AG08395 (cell line): ENCODE results near the gene FILIP1L.
A peak's percentile ranks its signal among the peaks of the same experiment; 100 is the strongest.

Experiments
- DNase-seq: peaks from one replicate; pipeline ENCODE4 v3.0.0; 2012; ENCODE audit warnings: mixed read lengths, low spot score

The FILIP1L gene

GRCh38 chr3:100009276-100010086 is 104.8 kb downstream of the FILIP1L start:
- no peak for DNase-seq

DNA sequence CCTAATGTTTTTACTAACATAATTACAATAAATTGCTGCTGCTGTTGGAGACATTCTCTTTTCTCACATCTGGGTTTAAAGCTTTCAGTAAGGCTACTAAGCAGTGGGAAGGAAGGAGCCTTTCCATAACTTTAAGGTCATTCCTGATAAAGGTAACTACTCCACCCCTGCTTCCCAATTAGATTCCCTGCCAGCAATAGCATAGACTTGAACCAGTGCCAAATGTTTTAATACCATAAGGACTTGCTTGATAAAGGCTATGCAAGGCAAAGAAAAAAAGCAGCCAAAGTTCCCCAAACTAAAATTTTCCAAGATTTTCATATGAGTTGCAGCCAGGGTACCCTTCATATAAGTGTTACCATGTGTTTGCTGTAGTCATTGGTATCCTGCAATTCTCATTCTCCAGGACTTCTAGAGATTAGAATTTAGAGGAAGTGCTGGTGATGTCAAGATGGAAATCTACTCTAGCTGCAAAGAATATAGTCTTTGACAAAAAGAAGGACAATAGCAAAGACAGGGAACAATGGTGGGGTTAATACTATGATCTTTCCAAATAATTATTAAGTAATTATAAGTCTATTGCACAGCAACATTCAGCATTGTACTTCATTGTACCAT is 106.1 kb downstream of the FILIP1L start:
- DNase-seq = no peak

GRCh38 chr3:100007313-100007712 is 107.0 kb downstream of the FILIP1L start:
- no peak for DNase-seq

DNA sequence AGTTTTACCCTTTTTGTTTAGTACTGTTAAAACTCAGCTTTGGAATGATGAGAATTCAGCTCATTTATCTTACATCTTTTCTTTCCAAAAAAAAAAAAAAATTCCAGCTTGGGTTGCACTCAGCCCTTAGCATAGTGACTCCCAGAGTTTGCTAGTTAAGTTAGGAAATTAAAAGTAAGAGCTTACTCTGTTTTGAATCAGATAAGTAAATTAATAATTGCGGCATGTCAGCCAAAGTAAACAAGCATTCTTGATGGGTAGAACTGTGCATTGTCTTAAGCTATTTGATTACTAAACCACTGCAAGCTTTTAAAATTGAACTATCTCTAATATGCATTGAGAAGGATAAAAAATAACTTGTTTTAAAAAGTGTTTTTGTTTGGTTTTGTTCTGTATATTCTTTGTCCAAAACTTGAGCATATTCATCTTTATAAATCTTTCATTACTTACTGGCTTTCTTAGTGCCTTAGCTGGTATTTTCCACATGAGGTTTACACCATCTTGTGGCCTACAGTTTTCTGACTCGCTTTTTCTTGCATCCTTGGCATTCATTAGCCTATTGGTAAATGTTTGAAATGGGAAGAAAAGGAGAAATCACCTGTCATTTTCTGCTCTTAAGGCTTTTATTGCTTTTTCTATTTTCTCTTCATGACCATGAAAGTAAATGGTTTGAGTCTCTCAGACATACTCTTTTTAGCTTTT is 107.6 kb downstream of the FILIP1L start:
- DNase-seq = no peak

DNA sequence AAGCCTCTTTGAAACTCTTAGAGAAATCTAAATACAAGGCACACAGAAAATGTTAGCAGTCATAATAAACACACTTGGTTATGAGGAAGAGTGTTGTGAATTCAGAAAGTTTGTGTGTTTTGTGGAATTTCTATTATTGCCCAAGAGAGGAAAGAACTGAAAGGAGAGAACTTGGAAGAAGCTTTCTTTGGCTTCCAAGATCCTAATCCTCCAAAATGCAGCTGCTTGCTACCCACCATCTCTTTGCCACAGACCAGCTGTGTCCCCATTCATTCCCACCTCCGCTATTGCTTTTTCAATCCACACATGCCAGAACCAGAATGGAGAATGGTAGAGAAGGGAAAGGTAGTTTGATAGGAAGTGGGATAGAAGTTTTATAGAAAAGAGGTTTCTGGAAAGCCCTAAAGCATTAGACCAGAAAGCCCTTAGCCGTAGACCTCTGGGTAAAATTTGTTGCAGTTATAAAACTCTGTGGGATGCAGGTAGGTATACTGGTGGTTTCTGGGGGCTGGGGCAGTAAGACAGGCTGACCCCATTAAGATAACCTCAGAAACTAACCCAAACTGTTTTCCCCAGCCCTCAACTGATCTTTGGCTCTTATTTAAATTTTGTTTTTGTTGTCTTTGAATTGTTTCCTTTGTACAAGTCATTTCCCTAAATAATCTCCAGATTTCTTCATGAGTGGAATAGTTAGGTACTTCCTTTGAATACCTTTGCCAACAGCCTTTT is 108.5 kb downstream of the FILIP1L start:
- no peak for DNase-seq

DNA sequence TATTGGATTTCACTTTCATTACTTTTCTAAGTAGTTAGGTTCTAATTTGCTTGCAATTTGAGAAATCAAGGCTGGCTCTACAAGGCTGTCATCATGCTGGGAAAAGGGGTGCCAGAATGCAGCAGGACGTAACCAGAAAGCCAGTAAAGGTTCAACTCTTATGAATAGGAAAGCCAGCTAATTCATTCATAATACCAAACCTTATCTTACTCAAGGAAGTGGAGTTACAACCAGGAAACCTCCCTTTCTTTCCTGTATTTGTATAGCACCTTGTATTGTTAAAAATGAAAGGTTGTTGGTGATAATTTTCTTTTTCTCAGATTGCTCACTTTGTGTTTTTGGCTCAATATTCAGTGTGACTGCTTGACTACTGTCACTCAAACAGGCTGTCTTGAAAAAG is 109.4 kb downstream of the FILIP1L start:
- DNase-seq = no peak

DNA sequence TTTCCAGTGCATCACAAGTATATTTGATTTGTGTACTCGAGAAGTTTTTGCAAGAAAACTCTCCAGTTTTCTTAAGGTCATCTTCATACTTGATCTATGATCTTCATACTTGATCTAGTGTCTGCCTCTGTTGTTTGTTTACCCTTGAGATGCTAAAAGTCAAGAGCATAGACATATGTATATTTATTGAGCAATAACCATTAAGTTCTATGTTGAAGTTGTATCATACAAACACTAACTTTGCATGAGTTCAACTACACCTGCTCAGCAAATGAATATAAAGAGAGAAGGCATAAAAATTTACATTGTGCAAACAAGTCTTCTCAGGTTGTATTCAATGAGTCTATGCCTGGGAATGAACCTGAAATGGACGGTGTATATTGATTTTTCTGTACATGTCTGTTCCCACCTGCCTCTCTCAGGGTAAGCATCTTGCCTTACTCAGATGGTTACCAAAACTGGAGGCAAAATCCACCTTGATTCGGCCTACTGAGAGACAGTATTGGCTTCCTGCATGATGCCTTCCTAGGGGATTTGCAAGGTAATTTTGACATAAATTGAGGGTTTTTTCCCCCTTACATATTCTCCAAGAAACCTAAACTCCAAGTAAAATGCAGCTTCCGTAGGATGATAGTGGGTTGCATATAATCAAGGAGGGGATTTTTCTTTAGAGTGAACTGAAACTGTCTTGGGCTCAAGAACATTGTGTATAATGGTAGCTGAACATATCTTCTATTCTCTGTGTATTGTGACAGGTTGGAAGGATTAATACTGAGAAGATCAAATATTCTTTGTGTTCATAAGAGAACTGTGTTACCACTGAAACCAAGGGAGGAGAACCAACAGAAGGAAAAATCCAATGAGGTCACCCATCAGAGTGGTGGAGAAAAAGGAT is 110.4 kb downstream of the FILIP1L start:
- DNase-seq = no peak

DNA sequence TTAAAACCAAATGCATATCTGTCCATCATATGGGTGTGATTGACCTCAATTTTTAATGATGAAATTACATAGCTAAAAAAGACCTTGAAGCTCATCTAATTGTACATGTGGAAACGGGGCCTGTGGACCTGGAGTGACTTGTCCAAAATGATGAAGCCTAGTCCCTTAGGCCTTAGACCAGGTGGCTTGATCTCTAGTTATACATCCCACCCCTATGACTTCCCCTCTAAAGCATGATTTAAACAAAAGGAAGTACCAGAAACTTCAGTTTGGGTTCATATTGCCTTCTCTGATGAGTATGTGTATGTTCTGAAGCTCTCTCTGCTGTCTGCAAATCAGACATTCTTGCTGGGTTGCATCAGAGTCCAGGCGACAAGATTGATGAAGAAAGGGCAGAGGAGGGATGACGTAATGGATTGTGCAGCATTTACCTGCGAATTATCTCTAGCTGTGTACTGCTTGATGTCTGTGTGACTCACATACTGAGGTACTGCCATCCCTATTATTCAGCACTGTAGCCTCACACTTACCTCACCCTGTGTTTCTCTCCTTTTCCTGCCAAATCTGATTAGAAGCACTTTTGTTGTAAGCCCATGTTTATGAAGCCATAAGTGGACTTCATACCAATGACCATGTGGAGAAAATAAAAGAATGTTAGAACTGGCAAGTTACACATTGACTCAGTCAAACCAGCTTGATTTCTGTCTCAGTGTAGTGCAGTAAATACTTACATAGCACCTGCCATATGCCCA is 111.5 kb downstream of the FILIP1L start:
- peak; percentile 70 for DNase-seq

- no peak for DNase-seq
These were observed 112.6 kb downstream of the FILIP1L start for GRCh38 chr3:100001526-100002270.

- DNase-seq = no peak
These were observed 113.2 kb downstream of the FILIP1L start for GRCh38 chr3:100001083-100001482.

DNA sequence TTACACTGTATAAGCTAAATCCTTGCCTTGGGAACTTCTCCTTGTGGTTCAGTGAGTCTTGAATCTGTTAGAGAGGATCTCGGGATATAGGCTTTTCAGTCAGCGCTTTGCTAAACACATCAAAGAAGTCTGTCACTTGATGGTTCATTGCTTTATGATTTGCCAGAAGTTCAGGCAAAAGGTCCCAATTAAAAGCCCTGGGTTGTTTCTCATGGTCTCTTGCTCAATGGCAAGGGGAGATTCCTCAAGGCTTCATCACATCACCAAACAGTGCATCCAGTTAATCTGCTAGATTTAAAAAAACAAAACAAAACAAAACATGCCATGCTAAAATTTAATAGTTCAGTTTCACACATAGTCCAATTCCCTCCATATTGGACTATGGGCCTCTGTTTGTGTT is 114.8 kb downstream of the FILIP1L start:
- peak; percentile 63 for DNase-seq

GRCh38 chr3:99997293-99997692 is 117.0 kb downstream of the FILIP1L start:
- DNase-seq = no peak

DNA sequence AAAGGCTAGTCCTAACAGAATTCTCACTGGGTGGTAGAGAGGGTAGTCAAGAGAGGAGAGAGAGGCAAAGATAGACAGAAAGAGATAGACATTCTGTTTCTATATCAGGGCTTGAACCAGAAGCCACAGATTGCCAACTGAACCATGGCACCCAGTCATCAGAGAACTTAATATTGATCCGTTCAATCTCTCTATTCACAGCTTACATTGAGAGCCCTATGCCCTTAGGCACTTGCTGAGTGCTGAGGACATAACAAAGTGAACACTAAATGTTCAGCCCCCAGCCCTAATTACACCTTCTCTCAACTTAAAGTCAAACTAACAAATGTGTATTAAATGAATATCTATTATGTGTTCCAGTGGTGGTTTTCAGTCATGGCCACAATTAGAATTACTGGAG is 124.1 kb downstream of the FILIP1L start:
- no peak for DNase-seq

DNA sequence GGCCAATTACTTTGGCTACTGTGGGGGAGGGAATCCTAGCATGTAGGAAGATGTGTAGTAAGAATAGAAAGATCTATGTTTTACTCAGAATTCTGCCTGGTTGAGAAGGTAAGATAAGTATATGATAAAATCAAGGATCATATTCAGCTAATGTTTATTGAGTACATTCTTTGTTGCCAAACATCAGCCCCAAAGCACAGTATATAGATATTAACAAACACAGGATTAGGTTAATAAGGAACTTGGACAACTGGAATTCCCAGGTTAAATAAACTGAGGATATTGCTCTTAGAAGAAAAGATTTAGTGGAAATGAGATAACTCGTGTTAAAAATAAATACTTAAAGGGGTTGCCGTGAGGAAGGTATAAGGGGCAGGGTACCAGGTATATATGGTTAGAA is 129.6 kb downstream of the FILIP1L start:
- DNase-seq = no peak

GRCh38 chr3:99984139-99984538 is 130.2 kb downstream of the FILIP1L start:
- no peak for DNase-seq

- DNase-seq = no peak
These were observed 131.7 kb downstream of the FILIP1L start for GRCh38 chr3:99982650-99983049.

- no peak for DNase-seq
These were observed 133.2 kb downstream of the FILIP1L start for GRCh38 chr3:99981138-99981537.

DNA sequence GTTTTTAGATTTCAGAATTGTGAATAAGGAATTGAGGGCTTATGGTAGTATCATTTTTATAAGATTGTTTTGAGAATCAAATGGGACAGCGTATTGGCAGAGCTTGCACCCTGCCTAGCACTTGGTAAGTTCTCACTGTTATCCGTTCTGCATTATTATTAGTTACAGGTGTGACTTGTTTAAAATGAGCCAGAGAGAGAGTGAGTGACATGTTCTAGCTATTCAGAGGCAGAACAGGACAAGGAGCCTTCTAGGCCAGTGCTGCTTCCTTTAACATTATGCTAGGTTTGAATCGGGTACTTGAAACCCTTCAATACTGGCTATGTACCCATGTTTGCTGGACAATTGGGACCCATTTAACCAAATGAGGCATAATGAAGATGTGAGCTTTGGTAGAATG is 133.7 kb downstream of the FILIP1L start:
- DNase-seq = no peak

GRCh38 chr3:99978221-99978620 is 136.1 kb downstream of the FILIP1L start:
- DNase-seq = no peak

DNA sequence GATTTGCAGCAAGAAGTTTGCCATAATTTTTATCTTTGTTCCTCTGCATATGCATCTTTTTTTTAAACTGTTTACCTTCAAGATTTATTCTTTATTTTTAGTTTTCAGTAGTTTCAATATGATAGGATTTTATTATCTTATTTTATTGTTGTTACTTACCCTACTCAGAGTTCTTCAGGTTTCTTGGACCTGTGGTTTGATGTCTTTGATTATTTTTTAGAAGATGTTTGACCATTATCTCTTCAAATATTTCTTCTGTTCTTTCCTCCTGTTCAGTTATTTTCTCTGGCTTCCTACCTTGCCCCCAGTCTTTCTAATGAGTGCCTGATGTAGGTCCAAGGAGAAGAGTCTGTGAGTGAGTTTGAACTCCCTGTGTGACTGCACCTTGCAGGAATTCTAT is 137.7 kb downstream of the FILIP1L start:
- DNase-seq = no peak
